GM21717 (cell line): ENCODE data around the gene RAB11B.
A peak's percentile ranks its signal among the peaks of the same experiment; 100 is the strongest.
"Not testable (repeated sequence)": the region's sequence is repeated elsewhere in the genome, so short reads cannot be mapped to it uniquely, and the experiment has no call there.

Experiments
- ATAC-seq: cut with Tn5 transposase; IDR thresholded peaks from one replicate; pipeline ENCODE4 v1.9.1; 2021; ENCODE audit warnings: mild to moderate bottlenecking, moderate library complexity; ENCODE audit not compliant: unreplicated experiment

The RAB11B gene

GRCh38 chr19:8370176-8371010 lies 19.8 kb upstream of the RAB11B start:
- no peak for ATAC-seq

- ATAC-seq, result no peak
These were observed 19.0 kb upstream of the RAB11B start for GRCh38 chr19:8371011-8371804.

- ATAC-seq, result no peak
These were observed 16.0 kb upstream of the RAB11B start for GRCh38 chr19:8373867-8374813.

- not testable (repeated sequence) for ATAC-seq
These were observed 14.4 kb upstream of the RAB11B start for GRCh38 chr19:8375766-8376165.

- not testable (repeated sequence) for ATAC-seq
These were observed 13.7 kb upstream of the RAB11B start for GRCh38 chr19:8376373-8376974.

- ATAC-seq, result no peak
These were observed 12.6 kb upstream of the RAB11B start for GRCh38 chr19:8377598-8377997.

- not testable (repeated sequence) for ATAC-seq
These were observed 10.8 kb upstream of the RAB11B start for GRCh38 chr19:8379156-8379891.

GRCh38 chr19:8384569-8384968 lies 5.6 kb upstream of the RAB11B start:
- not testable (repeated sequence) for ATAC-seq

- ATAC-seq, result not testable (repeated sequence)
These were observed 5.1 kb upstream of the RAB11B start for GRCh38 chr19:8385103-8385502.

- not testable (repeated sequence) for ATAC-seq
These were observed 4.6 kb upstream of the RAB11B start for GRCh38 chr19:8385566-8385965.

- ATAC-seq, result not testable (repeated sequence)
These were observed 3.7 kb upstream of the RAB11B start for GRCh38 chr19:8386419-8386818.

GRCh38 chr19:8386990-8387389 lies 3.2 kb upstream of the RAB11B start:
- no peak for ATAC-seq

GRCh38 chr19:8387688-8388611 lies 2.2 kb upstream of the RAB11B start:
- ATAC-seq, result no peak

GRCh38 chr19:8388612-8388958 lies 1.6 kb upstream of the RAB11B start:
- ATAC-seq, result no peak

- ATAC-seq, result peak; percentile 32
These were observed 439 bp downstream of the RAB11B start for GRCh38 chr19:8390617-8390981.

- no peak for ATAC-seq
These were observed 1.2 kb downstream of the RAB11B start for GRCh38 chr19:8391198-8392016.

GRCh38 chr19:8392017-8392591 lies 1.9 kb downstream of the RAB11B start:
- no peak for ATAC-seq
